PC-3 (cell line): Measurements from ENCODE around the gene CRIP2. TPM values are rescaled to one million over a fixed set of nuclear protein-coding genes. Genes with fewer than 3 reads are reported as not detected.

Experiments used
- ATAC-seq: fragments of 200-7000 bp; cut with Tn5 transposase; 2 replicates; pipeline ENCODE4 v1.9.1; 2020; ENCODE audit warnings: mild to moderate bottlenecking, moderate library complexity
- Bru-seq: library from RNA; stranded (reverse); fragments of 400-500 nt; gene quantifications from one replicate; lab custom pipeline; 2021; lab: Mats Ljungman, UMichigan
- BruChase-seq, 2 experiments: library from RNA; stranded (reverse); fragments of 400-500 nt; gene quantifications; one replicate each; lab custom pipeline; 2021; lab: Mats Ljungman, UMichigan
- BruUV-seq: library from RNA; stranded (reverse); fragments of 400-500 nt; replicated peaks from 2 replicates; lab custom pipeline; 2021; lab: Mats Ljungman, UMichigan
- CTCF ChIA-PET: fragments of 300-600 bp; sonication (Branson Sonifier 250); formaldehyde crosslinking; loops from one replicate; lab custom pipeline; 2022; ENCODE audit warnings: antibody characterized with exemption; lab: Charles Lee
- POLR2A ChIA-PET: fragments of 300-600 bp; sonication (Branson Sonifier 250); formaldehyde crosslinking; loops from one replicate; lab custom pipeline; 2022; ENCODE audit warnings: antibody characterized with exemption; ENCODE audit not compliant: unreplicated experiment; lab: Charles Lee
- DNase-seq: peaks from one replicate; pipeline ENCODE4 v3.0.0-alpha.2; 2015
- H2AFZ ChIP-seq: fragments of 300-600 bp; sonication (generic); 2 replicates; pipeline ENCODE4 v1.6.0; 2016; ENCODE audit warnings: antibody characterized with exemption, low read length
- H3F3A ChIP-seq: fragments of 300-600 bp; sonication (generic); one replicate; pipeline ENCODE4 v1.6.0; 2017; ENCODE audit warnings: antibody characterized with exemption, low read length, control low read depth, mild to moderate bottlenecking; ENCODE audit not compliant: unreplicated experiment
- H3K27ac ChIP-seq: fragments of 300-600 bp; sonication (generic); 2 replicates; pipeline ENCODE4 v1.5.1; 2016; ENCODE audit warnings: mild to moderate bottlenecking, low read length
- H3K27me3 ChIP-seq: fragments of 300-600 bp; sonication (generic); 2 replicates; pipeline ENCODE4 v1.6.1; 2016; ENCODE audit warnings: low read length, mixed read lengths
- H3K36me3 ChIP-seq: fragments of 300-600 bp; sonication (generic); 2 replicates; pipeline ENCODE4 v1.6.1; 2016; ENCODE audit warnings: low read depth, mixed run types, low read length, mixed read lengths
- H3K4me1 ChIP-seq: fragments of 300-600 bp; sonication (generic); 2 replicates; pipeline ENCODE4 v1.5.1; 2016; ENCODE audit warnings: low read length; ENCODE audit not compliant: insufficient read depth
- H3K4me2 ChIP-seq: fragments of 300-600 bp; sonication (generic); 2 replicates; pipeline ENCODE4 v1.6.0; 2016; ENCODE audit warnings: low read length
- H3K4me3 ChIP-seq: fragments of 300-600 bp; sonication (generic); 2 replicates; pipeline ENCODE4 v1.5.1; 2016; ENCODE audit warnings: mild to moderate bottlenecking, low read length, mixed read lengths
- H3K79me2 ChIP-seq: fragments of 300-600 bp; sonication (generic); 2 replicates; pipeline ENCODE4 v1.6.1; 2017; ENCODE audit warnings: low read length, mixed read lengths
- H3K9ac ChIP-seq: fragments of 300-600 bp; sonication (generic); 2 replicates; pipeline ENCODE4 v1.6.0; 2016; ENCODE audit warnings: mild to moderate bottlenecking, low read length
- H3K9me2 ChIP-seq: fragments of 300-600 bp; sonication (generic); replicated peaks from 2 replicates; pipeline ENCODE4 v1.6.1; 2016; ENCODE audit warnings: mixed run types, low read length, mixed read lengths
- H3K9me3 ChIP-seq: fragments of 300-600 bp; sonication (generic); 2 replicates; pipeline ENCODE4 v1.6.1; 2016; ENCODE audit warnings: low read length, mixed read lengths
- H4K20me1 ChIP-seq: fragments of 300-600 bp; sonication (generic); 2 replicates; pipeline ENCODE4 v1.6.1; 2016; ENCODE audit warnings: low read length, mixed read lengths
- EZH2 ChIP-seq: fragments of 300-600 bp; sonication (generic); IDR thresholded peaks from one replicate; pipeline ENCODE4 v1.6.1; 2017; ENCODE audit warnings: antibody characterized with exemption, mild to moderate bottlenecking, low read length; ENCODE audit not compliant: unreplicated experiment
- EZH2phosphoT487 ChIP-seq: fragments of 300-600 bp; sonication (generic); IDR thresholded peaks from 2 replicates; pipeline ENCODE4 v1.6.1; 2018; ENCODE audit warnings: mild to moderate bottlenecking, antibody characterized with exemption, low read length, borderline replicate concordance
- intact Hi-C: fragments of 100-400 bp; cut with micrococcal nuclease; formaldehyde crosslinking; loops from 2 replicates; pipeline ENCODE4 v1.9.0; 2023
- long read RNA-seq: library from polyadenylated mRNA; unstranded; transcript quantifications from one replicate; pipeline ENCODE4 v2.0.0, GENCODE V29; 2021; ENCODE audit not compliant: unreplicated experiment
- total RNA-seq: library from RNA; depleted of rRNA; stranded (reverse); fragments of >200 nt; gene quantifications from 2 replicates; pipeline ENCODE4 v1.2.3, GENCODE V29; 2014; rRNA removed
- TF ChIP-seq, protein P1 (sequence below): fragments of 300-600 bp; sonication (generic); conservative IDR thresholded peaks from 2 replicates; pipeline ENCODE4 v1.5.1; 2017; ENCODE audit warnings: antibody characterized with exemption, low read depth, mild to moderate bottlenecking, low read length

Gene CRIP2, protein sequence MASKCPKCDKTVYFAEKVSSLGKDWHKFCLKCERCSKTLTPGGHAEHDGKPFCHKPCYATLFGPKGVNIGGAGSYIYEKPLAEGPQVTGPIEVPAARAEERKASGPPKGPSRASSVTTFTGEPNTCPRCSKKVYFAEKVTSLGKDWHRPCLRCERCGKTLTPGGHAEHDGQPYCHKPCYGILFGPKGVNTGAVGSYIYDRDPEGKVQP
- 100 and 109 TPM in 2 replicates for total RNA-seq
- percentile 59 among the genes with signal in this experiment for Bru-seq, nascent RNA
- BruChase-seq, experiment 1, labeled RNA remaining after a 6-hour chase: percentile 67 among the genes with signal in this experiment
- percentile 68 among the genes with signal in this experiment for BruChase-seq, experiment 2, labeled RNA remaining after a 2-hour chase
- long read RNA-seq, transcript CRIP2-204 (7 exons, 1,373 nt): minor isoform, 6 of 584 reads
- long read RNA-seq, transcript CRIP2-201 (8 exons, 1,857 nt): major isoform, 462 of 584 reads
- long read RNA-seq, transcript CRIP2-203 (7 exons, 991 nt): minor isoform, 6 of 584 reads
- long read RNA-seq, partial matches to known transcripts: 90 of 584 reads
- long read RNA-seq, other reads (novel, unspliced or antisense): 16 of 584 reads

DNA sequence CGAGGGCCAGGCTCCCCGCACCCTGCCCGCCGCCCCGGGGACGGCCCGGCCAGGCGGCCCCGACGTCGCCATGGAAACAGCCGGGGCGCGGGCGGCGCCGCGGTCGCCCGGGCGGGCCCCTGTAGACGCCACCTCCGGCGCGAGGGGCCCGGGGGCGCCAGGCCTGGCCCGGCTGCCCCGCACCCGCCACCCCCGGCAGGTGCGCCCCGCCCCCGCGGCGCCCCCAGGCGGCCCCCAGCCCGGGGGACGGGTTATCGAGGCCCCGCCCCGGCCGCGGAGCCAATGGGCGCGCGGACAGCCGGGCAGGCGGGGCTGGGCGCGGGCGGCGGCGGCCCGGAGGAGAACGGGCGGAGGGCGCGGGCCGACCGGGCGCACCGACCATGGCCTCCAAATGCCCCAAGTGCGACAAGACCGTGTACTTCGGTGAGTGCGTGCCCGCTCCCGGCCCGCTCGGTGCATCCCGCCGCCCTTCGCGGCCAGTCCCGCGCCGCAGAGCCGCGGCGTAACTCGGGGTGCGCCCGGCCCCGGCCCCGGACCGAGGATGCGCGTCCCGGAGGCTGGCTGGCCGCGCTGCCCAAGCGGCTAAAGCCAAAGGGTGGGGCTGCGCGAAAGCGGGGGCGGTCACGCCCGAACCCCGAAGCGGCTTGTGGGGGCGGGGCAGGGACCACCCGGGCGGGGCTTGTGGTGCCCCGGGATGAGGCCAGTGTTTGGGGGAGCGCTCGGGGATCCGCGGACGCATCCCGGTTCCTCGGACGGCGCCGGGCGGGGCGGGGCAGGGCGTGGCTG is at the start of gene CRIP2:
Gene CRIP2, plus strand, starts transcription at position 339 of the 786 bp plus-strand sequence. Its CDS starts 42 bp downstream, at position 381.
- CTCF ChIA-PET: no interaction called here
- POLR2A ChIA-PET: interaction anchor here (0.6 kb wide), 2 partner anchors 15 to 37 kb away, joined by 3 to 4 read pairs; no protein-coding TSS in a partner anchor
- peak within 1 kb of the TSS; percentile 80 for H2AFZ ChIP-seq
- peak within 1 kb of the TSS; percentile 82 for H3K4me3 ChIP-seq
- ATAC-seq (peak; percentile 19), DNase-seq (peak; percentile 50)
- H3K9ac ChIP-seq: peak within 1 kb of the TSS; percentile 66
- H3K9me2 ChIP-seq: no peaks in the 10 kb centered on the region
- H3K36me3 ChIP-seq: no peaks in the 10 kb centered on the region
- peaks cover 8% of the 10 kb centered on the region for H3K79me2 ChIP-seq
- no peaks in the 10 kb centered on the region for H3K9me3 ChIP-seq
- TF ChIP-seq EZH2: no peak
- TF ChIP-seq, protein P1, sequence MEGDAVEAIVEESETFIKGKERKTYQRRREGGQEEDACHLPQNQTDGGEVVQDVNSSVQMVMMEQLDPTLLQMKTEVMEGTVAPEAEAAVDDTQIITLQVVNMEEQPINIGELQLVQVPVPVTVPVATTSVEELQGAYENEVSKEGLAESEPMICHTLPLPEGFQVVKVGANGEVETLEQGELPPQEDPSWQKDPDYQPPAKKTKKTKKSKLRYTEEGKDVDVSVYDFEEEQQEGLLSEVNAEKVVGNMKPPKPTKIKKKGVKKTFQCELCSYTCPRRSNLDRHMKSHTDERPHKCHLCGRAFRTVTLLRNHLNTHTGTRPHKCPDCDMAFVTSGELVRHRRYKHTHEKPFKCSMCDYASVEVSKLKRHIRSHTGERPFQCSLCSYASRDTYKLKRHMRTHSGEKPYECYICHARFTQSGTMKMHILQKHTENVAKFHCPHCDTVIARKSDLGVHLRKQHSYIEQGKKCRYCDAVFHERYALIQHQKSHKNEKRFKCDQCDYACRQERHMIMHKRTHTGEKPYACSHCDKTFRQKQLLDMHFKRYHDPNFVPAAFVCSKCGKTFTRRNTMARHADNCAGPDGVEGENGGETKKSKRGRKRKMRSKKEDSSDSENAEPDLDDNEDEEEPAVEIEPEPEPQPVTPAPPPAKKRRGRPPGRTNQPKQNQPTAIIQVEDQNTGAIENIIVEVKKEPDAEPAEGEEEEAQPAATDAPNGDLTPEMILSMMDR: no peak
- no peak for TF ChIP-seq EZH2phosphoT487
- H3K4me2 ChIP-seq: peak within 1 kb of the TSS; percentile 99
- H3K27me3 ChIP-seq: no peaks in the 10 kb centered on the region
- peaks cover 37% of the 10 kb centered on the region for H3K4me1 ChIP-seq
- no peaks in the 10 kb centered on the region for H3F3A ChIP-seq
- intact Hi-C loops: loop anchor here (2.0 kb wide), 1 partner anchor 44 kb away; no protein-coding TSS in a partner anchor
- no TSS peak for BruUV-seq
- H3K27ac ChIP-seq: peak within 1 kb of the TSS; percentile 69
- H4K20me1 ChIP-seq: no peaks in the 10 kb centered on the region

DNA sequence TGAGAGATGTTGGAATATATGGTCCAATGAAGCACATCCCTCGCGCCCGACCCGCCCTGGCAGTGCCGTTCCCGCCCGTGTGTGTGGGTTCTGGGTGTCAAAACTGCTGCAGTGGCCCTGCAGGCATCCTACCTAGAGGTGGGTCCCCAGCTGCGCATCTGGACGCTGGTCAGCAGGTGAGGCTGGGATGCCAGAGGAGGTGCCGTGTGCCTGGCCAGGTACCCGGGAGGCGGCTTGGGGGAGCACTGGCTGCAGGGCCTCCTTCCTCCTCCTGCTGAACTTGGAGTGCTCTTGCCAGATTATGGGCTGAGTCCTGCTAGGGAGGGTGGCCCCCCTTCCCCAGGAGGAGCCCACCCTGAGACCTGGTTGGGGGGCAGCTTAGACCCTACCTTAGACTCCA is 49.8 kb upstream of the CRIP2 start:
- H3K27ac ChIP-seq: no peak overlapping the region
- no peak for ATAC-seq

More for the DNA sequence above, 49.8 kb upstream of the CRIP2 start:
- TF ChIP-seq EZH2 (no peak), EZH2phosphoT487 (no peak)
- TF ChIP-seq, protein P1: no peak
- DNase-seq: no peak
- Histone ChIP-seq H3K9me3 (no peaks in the 10 kb centered on the region), H3K4me2 (no peak overlapping the region), H3K36me3 (no peaks in the 10 kb centered on the region), H4K20me1 (0 out of 2 replicates have a peak, but pooled peaks cover 3% of the 10 kb centered on the region), H3K4me1 (peaks cover 11% of the 10 kb centered on the region), H3K4me3 (no peak overlapping the region), H3K9me2 (no peaks in the 10 kb centered on the region), H3K9ac (no peak overlapping the region), H3K79me2 (peaks cover 91% of the 10 kb centered on the region), H3F3A (no peaks in the 10 kb centered on the region), H2AFZ (no peak overlapping the region), H3K27me3 (no peaks in the 10 kb centered on the region)
- intact Hi-C loops: no loop called here
- POLR2A ChIA-PET: interaction anchor here (0.5 kb wide), 1 partner anchor 94 kb away, joined by 3 read pairs; no protein-coding TSS in a partner anchor
- BruUV-seq: no TSS peak
- CTCF ChIA-PET: no interaction called here
